Uterus (tissue), 4 donors: Measurements from ENCODE around the gene KCNAB1. TPM values are rescaled to one million over a fixed set of nuclear protein-coding genes. Genes with fewer than 3 reads are reported as not detected.

ENCODE experiments used
- DNase-seq, 2 donors: peaks; one replicate each; pipeline ENCODE4 v3.0.0-alpha.2; 2019 to 2020
- H3K27ac ChIP-seq, 2 donors: fragments of 200-600 bp; sonication (generic); 1 replicate in 1 of 2; 2 replicates in 1 of 2; pipeline ENCODE4 v1.5.1; 2016 to 2018
- H3K27me3 ChIP-seq, 2 donors: fragments of 200-600 bp; sonication (generic); one replicate each; pipeline ENCODE4 v1.5.1; 2018 to 2019; ENCODE audit warnings: control low read depth in 1 of 2
- H3K36me3 ChIP-seq, 2 donors: fragments of 200-600 bp; sonication (generic); one replicate each; pipeline ENCODE4 v1.5.1; 2019; ENCODE audit warnings: control low read depth in 1 of 2
- H3K4me1 ChIP-seq, 2 donors: fragments of 200-600 bp; sonication (generic); one replicate each; pipeline ENCODE4 v1.5.1; 2018 to 2019; ENCODE audit warnings: control low read depth in 1 of 2
- H3K4me3 ChIP-seq, 2 donors: fragments of 200-600 bp; sonication (generic); 1 replicate in 1 of 2; 2 replicates in 1 of 2; pipeline ENCODE4 v1.5.1; 2018 to 2019; ENCODE audit warnings: mild to moderate bottlenecking in 1 of 2
- H3K9me3 ChIP-seq, 2 donors: fragments of 200-600 bp; sonication (generic); one replicate each; pipeline ENCODE4 v1.5.1; 2019; ENCODE audit warnings: control low read depth in 1 of 2
- CTCF ChIP-seq, 4 experiments: fragments of 200-600 bp in 2 of 4; fragments of 450-650 bp in 2 of 4; sonication (generic) in 2 of 4; IDR thresholded peaks; one replicate each; pipeline ENCODE4 v1.5.1; 2016 to 2019; ENCODE audit warnings: antibody characterized with exemption in 4 of 4, mild to moderate bottlenecking in 2 of 4, moderate library complexity in 1 of 4
- POLR2A ChIP-seq, 2 donors: fragments of 450-650 bp; IDR thresholded peaks; one replicate each; pipeline ENCODE4 v1.6.1; 2016; ENCODE audit warnings: antibody characterized with exemption in 2 of 2, mild to moderate bottlenecking in 1 of 2, moderate library complexity in 1 of 2
- intact Hi-C: fragments of 100-400 bp; cut with DNase I; formaldehyde crosslinking; loops from one replicate; pipeline ENCODE4 v1.15.1; 2023; ENCODE audit warnings: low total_unique reads
- total RNA-seq, 4 donors: library from RNA; depleted of rRNA in 3 of 4; stranded (reverse); fragments of >200 nt in 3 of 4; gene quantifications; one replicate each; pipeline versions ENCODE4 v1.1.0 to v1.2.4, GENCODE V29; 2014 to 2023
- donor health status: DM: yes; HTN: yes; CAD: no.

Gene KCNAB1
- total RNA-seq, 4 donors from 2014 or later = 1.3 to 12.8 (median 6.8) TPM

GRCh38 chr3:156236556-156237260, 116.3 kb downstream of the KCNAB1 start:
- intact Hi-C loops = no loop called here
- no peaks in the 10 kb centered on the region for H3K36me3 ChIP-seq
- DNase-seq = no peak
- H3K4me3 ChIP-seq = no peak overlapping the region
- H3K4me1 ChIP-seq = no peaks in the 10 kb centered on the region
- no peak overlapping the region for H3K27ac ChIP-seq
- H3K9me3 ChIP-seq = no peaks in the 10 kb centered on the region
- TF ChIP-seq CTCF (IDR thresholded peaks at IDR 0.05) (no peak), POLR2A (IDR thresholded peaks at IDR 0.05) (no peak)
- no peaks in the 10 kb centered on the region for H3K27me3 ChIP-seq

- H3K36me3 ChIP-seq = no peaks in the 10 kb centered on the region
- no peaks in the 10 kb centered on the region for H3K9me3 ChIP-seq
- TF ChIP-seq POLR2A (IDR thresholded peaks at IDR 0.05) (no peak), CTCF (IDR thresholded peaks at IDR 0.05) (no peak)
- no peaks in the 10 kb centered on the region for H3K27me3 ChIP-seq
- no peak overlapping the region for H3K27ac ChIP-seq
- H3K4me3 ChIP-seq = no peak overlapping the region
- DNase-seq = no peak
- no peaks in the 10 kb centered on the region for H3K4me1 ChIP-seq
- intact Hi-C loops = no loop called here
These were observed 120.3 kb downstream of the KCNAB1 start for GRCh38 chr3:156240642-156241041.

GRCh38 chr3:156246961-156247725, 126.8 kb downstream of the KCNAB1 start:
- H3K27ac ChIP-seq = no peak overlapping the region
- H3K4me3 ChIP-seq = no peak overlapping the region
- TF ChIP-seq CTCF (IDR thresholded peaks at IDR 0.05) = no peak
- TF ChIP-seq POLR2A (IDR thresholded peaks at IDR 0.05) = no peak
- H3K36me3 ChIP-seq = no peaks in the 10 kb centered on the region
- H3K9me3 ChIP-seq = no peaks in the 10 kb centered on the region
- H3K4me1 ChIP-seq = no peaks in the 10 kb centered on the region
- H3K27me3 ChIP-seq = no peaks in the 10 kb centered on the region
- intact Hi-C loops = no loop called here
- no peak for DNase-seq

- no peaks in the 10 kb centered on the region for H3K27me3 ChIP-seq
- no peak for DNase-seq
- no peak overlapping the region for H3K27ac ChIP-seq
- intact Hi-C loops = no loop called here
- H3K4me3 ChIP-seq = no peak overlapping the region
- no peaks in the 10 kb centered on the region for H3K36me3 ChIP-seq
- no peaks in the 10 kb centered on the region for H3K4me1 ChIP-seq
- TF ChIP-seq POLR2A (IDR thresholded peaks at IDR 0.05) (no peak), CTCF (IDR thresholded peaks at IDR 0.05) (no peak)
- H3K9me3 ChIP-seq = no peaks in the 10 kb centered on the region
These were observed 130.2 kb downstream of the KCNAB1 start for GRCh38 chr3:156250550-156250949.

- TF ChIP-seq CTCF (IDR thresholded peaks at IDR 0.05) (no peak), POLR2A (IDR thresholded peaks at IDR 0.05) (no peak)
- intact Hi-C loops = no loop called here
These were observed 131.0 kb downstream of the KCNAB1 start for GRCh38 chr3:156251424-156251823.

More at GRCh38 chr3:156251424-156251823, 131.0 kb downstream of the KCNAB1 start:
- Histone ChIP-seq H3K36me3 (no peaks in the 10 kb centered on the region), H3K9me3 (no peaks in the 10 kb centered on the region), H3K4me1 (no peaks in the 10 kb centered on the region), H3K27me3 (no peaks in the 10 kb centered on the region), H3K4me3 (no peak overlapping the region), H3K27ac (no peak overlapping the region)
- DNase-seq = no peak
